Heart left ventricle (tissue), 13 donors: ENCODE data around the gene OR6M1.

ENCODE experiments used
- CTCF ChIP-seq, 12 donors: fragments of 200-600 bp; sonication (generic) in 4 of 12; IDR thresholded peaks; one replicate each; pipeline versions ENCODE4 v1.5.0 to v1.8.0; 2018 to 2022; ENCODE audit warnings: antibody characterized with exemption in 12 of 12, mild to moderate bottlenecking in 5 of 12
- POLR2A ChIP-seq, 2 donors: fragments of 450-650 bp; IDR thresholded peaks; one replicate each; pipeline ENCODE4 v1.6.1; 2017; ENCODE audit warnings: antibody characterized with exemption in 2 of 2, mild to moderate bottlenecking in 2 of 2, moderate library complexity in 2 of 2
- donor health status: ischemic (EF 13 %, LVEDD 7.1; RV severe dilation, severe dysfunction).
- donor health status: DM: no; HTN: yes; CAD: no.
- donor health status: DM: no; HTN: no; CAD: no.
- donor health status: ischemic (EF 25% LVEDD 6.9; RV normal size, moderate dysfunction).
- donor health status: ischemic (EF 25% LVEDD 5.7; RV mildly dilated, moderate dysfunction).
- donor health status: ischemic (EF 35%, LVEDD 5.7; RV mildly dilated, moderate dysfunction).
- donor health status: nonischemic (EF 11% LVEDD 7.7; RV severe dilation, severe dysfunction).
- donor health status: DM: yes; HTN: yes; CAD: no.
- donor health status: PGD.
- donor health status: ischemic (EF 29% LVEDD 5.4; RV normal size, mild dysfunction).
- donor health status: nonischemic (EF 23%, LVEDD 6.1; RV moderate dilation, normal function).

GRCh38 chr11:123798079-123798478 is 8.1 kb downstream of the OR6M1 start:
- TF ChIP-seq CTCF (IDR thresholded peaks at IDR 0.05), result no peak
- TF ChIP-seq POLR2A (IDR thresholded peaks at IDR 0.05), result no peak
